GM19023 (cell line): ENCODE measurements around the gene PRPF39.
"Not testable (repeated sequence)": the region's sequence is repeated elsewhere in the genome, so short reads cannot be mapped to it uniquely, and the experiment has no call there.

Source experiments
- ATAC-seq: cut with Tn5 transposase; IDR thresholded peaks from one replicate; pipeline ENCODE4 v1.9.1; 2021; ENCODE audit warnings: mild to moderate bottlenecking, moderate library complexity; ENCODE audit not compliant: unreplicated experiment

The PRPF39 gene

GRCh38 chr14:45135156-45135555, 51.2 kb downstream of the PRPF39 start:
- ATAC-seq, result no peak

- ATAC-seq, result peak; percentile 31
Observed at GRCh38 chr14:45135659-45136395, 51.9 kb downstream of the PRPF39 start, which contains the start of gene FANCM. Gene FANCM, plus strand, starts transcription at chr14:45135930. Its CDS starts 102 bp downstream, at chr14:45136032.

- ATAC-seq, result no peak
Observed at GRCh38 chr14:45136399-45136798, 52.5 kb downstream of the PRPF39 start.

- no peak for ATAC-seq
Observed at GRCh38 chr14:45140661-45141187, 56.8 kb downstream of the PRPF39 start.

- ATAC-seq, result not testable (repeated sequence)
Observed at GRCh38 chr14:45142083-45142482, 58.2 kb downstream of the PRPF39 start.

- peak; percentile 73 for ATAC-seq
Observed at GRCh38 chr14:45144658-45145057, 60.7 kb downstream of the PRPF39 start.

- ATAC-seq, result peak; percentile 61
Observed at GRCh38 chr14:45145214-45145613, 61.3 kb downstream of the PRPF39 start.

GRCh38 chr14:45149602-45150001, 65.7 kb downstream of the PRPF39 start:
- ATAC-seq, result no peak

GRCh38 chr14:45150386-45150890, 66.5 kb downstream of the PRPF39 start:
- no peak for ATAC-seq

- peak; percentile 57 for ATAC-seq
Observed at GRCh38 chr14:45156067-45156466, 72.2 kb downstream of the PRPF39 start.
